WTC11 (cell line): ENCODE data around the gene MYO6. TPM values are rescaled to one million over a fixed set of nuclear protein-coding genes. Genes with fewer than 3 reads are reported as not detected.
A peak's percentile ranks its signal among the peaks of the same experiment; 100 is the strongest.

Source experiments
- ATAC-seq: fragments of 200-7000 bp; cut with Tn5 transposase; 2 replicates; pipeline ENCODE4 v1.10.0; 2021; ENCODE audit warnings: mild to moderate bottlenecking, moderate library complexity
- CTCF ChIA-PET: fragments of 300-600 bp; sonication (Branson Sonifier 250); formaldehyde crosslinking; loops from one replicate; lab custom pipeline; 2021; ENCODE audit warnings: antibody characterized with exemption; lab: Charles Lee
- POLR2A ChIA-PET: fragments of 350-600 bp; sonication (Branson Sonifier 250); formaldehyde crosslinking; loops from one replicate; lab custom pipeline; 2021; ENCODE audit warnings: antibody characterized with exemption; lab: Charles Lee
- DNase-seq: peaks from one replicate; pipeline ENCODE4 v3.0.0; 2021; ENCODE audit warnings: low spot score
- H3K27ac Mint-ChIP-seq: 2 replicates; pipeline ENCODE4 v1.8.0; 2021; ENCODE audit warnings: mixed read lengths
- H3K27me3 Mint-ChIP-seq: 2 replicates; pipeline ENCODE4 v1.8.0; 2021; ENCODE audit warnings: low read depth, mild to moderate bottlenecking, moderate library complexity, mixed read lengths
- H3K36me3 Mint-ChIP-seq: 2 replicates; pipeline ENCODE4 v1.8.0; 2021; ENCODE audit warnings: mixed read lengths
- H3K4me1 Mint-ChIP-seq: 2 replicates; pipeline ENCODE4 v1.8.0; 2022; ENCODE audit warnings: mixed read lengths
- H3K4me3 Mint-ChIP-seq: 2 replicates; pipeline ENCODE4 v1.8.0; 2021; ENCODE audit warnings: mild to moderate bottlenecking, moderate library complexity, mixed read lengths
- H3K9me3 Mint-ChIP-seq: 2 replicates; pipeline ENCODE4 v1.8.0; 2021; ENCODE audit warnings: mixed read lengths
- ATF1 ChIP-seq: sonication (generic); formaldehyde crosslinking; IDR thresholded peaks from 2 replicates; pipeline ENCODE4 v1.8.1; 2023; ENCODE audit warnings: mild to moderate bottlenecking, moderate library complexity, missing genetic modification reagents
- CREM ChIP-seq: sonication (generic); formaldehyde crosslinking; IDR thresholded peaks from 2 replicates; pipeline ENCODE4 v1.8.1; 2022; ENCODE audit warnings: mild to moderate bottlenecking, missing genetic modification reagents, moderate library complexity
- ETV6 ChIP-seq: sonication (generic); formaldehyde crosslinking; IDR thresholded peaks from 2 replicates; pipeline ENCODE4 v1.8.1; 2022; ENCODE audit warnings: mild to moderate bottlenecking, missing genetic modification reagents
- FOXK1 ChIP-seq: sonication (generic); formaldehyde crosslinking; IDR thresholded peaks from 2 replicates; pipeline ENCODE4 v1.8.0; 2022; ENCODE audit warnings: mild to moderate bottlenecking, moderate library complexity, missing genetic modification reagents
- GRHL2 ChIP-seq: fragments of 250-450 bp; sonication (Bioruptor Pico); IDR thresholded peaks from 2 replicates; pipeline ENCODE4 v1.8.0; 2022; ENCODE audit warnings: mild to moderate bottlenecking, moderate library complexity; ENCODE audit not compliant: insufficient replicate concordance, severe bottlenecking
- HMGA2 ChIP-seq: fragments of 250-450 bp; sonication (Bioruptor Pico); IDR thresholded peaks from 2 replicates; pipeline ENCODE4 v1.4.0; 2021; ENCODE audit warnings: mild to moderate bottlenecking, moderate library complexity
- IRF2 ChIP-seq: sonication (generic); formaldehyde crosslinking; IDR thresholded peaks from 2 replicates; pipeline ENCODE4 v1.8.0; 2022; ENCODE audit warnings: low read depth, missing genetic modification reagents, borderline replicate concordance
- MXD4 ChIP-seq: fragments of 250-450 bp; sonication (Bioruptor Pico); IDR thresholded peaks from 2 replicates; pipeline ENCODE4 v1.8.0; 2021; ENCODE audit warnings: mild to moderate bottlenecking, moderate library complexity, borderline replicate concordance
- NFYB ChIP-seq: sonication (generic); formaldehyde crosslinking; conservative IDR thresholded peaks from 2 replicates; pipeline ENCODE4 v1.8.0; 2022; ENCODE audit warnings: low read depth, missing genetic modification reagents
- SOX15 ChIP-seq: fragments of 250-450 bp; sonication (Bioruptor Pico); IDR thresholded peaks from 2 replicates; pipeline ENCODE4 v1.9.0; 2021; ENCODE audit warnings: mild to moderate bottlenecking
- TEAD4 ChIP-seq: sonication (generic); formaldehyde crosslinking; IDR thresholded peaks from 2 replicates; pipeline ENCODE4 v1.8.0; 2022; ENCODE audit warnings: mild to moderate bottlenecking, missing genetic modification reagents
- total RNA-seq: library from RNA; stranded (reverse); gene quantifications from 3 replicates; pipeline ENCODE4 v1.2.3, GENCODE V29; 2021
- TF ChIP-seq, protein P1 (sequence below): sonication (generic); formaldehyde crosslinking; IDR thresholded peaks from 2 replicates; pipeline ENCODE4 v1.8.1; 2022; ENCODE audit warnings: low read depth, mild to moderate bottlenecking, moderate library complexity, missing genetic modification reagents, borderline replicate concordance
- TF ChIP-seq, protein P2 (sequence below): sonication (generic); formaldehyde crosslinking; IDR thresholded peaks from 2 replicates; pipeline ENCODE4 v1.8.1; 2023; ENCODE audit warnings: mild to moderate bottlenecking, missing genetic modification reagents
- TF ChIP-seq, protein P3 (sequence below): sonication (generic); formaldehyde crosslinking; IDR thresholded peaks from 2 replicates; pipeline ENCODE4 v1.8.1; 2022; ENCODE audit warnings: low read depth, missing genetic modification reagents, borderline replicate concordance
- TF ChIP-seq, protein P4 (sequence below): sonication (generic); formaldehyde crosslinking; IDR thresholded peaks from 2 replicates; pipeline ENCODE4 v1.8.1; 2023; ENCODE audit warnings: mild to moderate bottlenecking, moderate library complexity, missing genetic modification reagents
- TF ChIP-seq, protein P5 (sequence below): sonication (generic); formaldehyde crosslinking; IDR thresholded peaks from 2 replicates; pipeline ENCODE4 v1.8.1; 2023; ENCODE audit warnings: mild to moderate bottlenecking, missing genetic modification reagents, moderate library complexity
- TF ChIP-seq, protein P6 (sequence below): sonication (generic); formaldehyde crosslinking; IDR thresholded peaks from 2 replicates; pipeline ENCODE4 v1.8.1; 2023; ENCODE audit warnings: mild to moderate bottlenecking, missing genetic modification reagents
- TF ChIP-seq, protein P7 (sequence below): sonication (generic); formaldehyde crosslinking; IDR thresholded peaks from 2 replicates; pipeline ENCODE4 v1.8.0; 2023; ENCODE audit warnings: missing genetic modification reagents
- TF ChIP-seq, protein P8 (sequence below): fragments of 200-600 bp; IDR thresholded peaks from 2 replicates; pipeline ENCODE4 v1.8.0; 2022; ENCODE audit warnings: antibody characterized with exemption
- TF ChIP-seq, protein P9 (sequence below): sonication (generic); formaldehyde crosslinking; IDR thresholded peaks from 2 replicates; pipeline ENCODE4 v1.8.0; 2022; ENCODE audit warnings: mild to moderate bottlenecking, missing genetic modification reagents

The MYO6 gene
- total RNA-seq, 1 experiment from 2014 or later = 32.6 TPM

DNA sequence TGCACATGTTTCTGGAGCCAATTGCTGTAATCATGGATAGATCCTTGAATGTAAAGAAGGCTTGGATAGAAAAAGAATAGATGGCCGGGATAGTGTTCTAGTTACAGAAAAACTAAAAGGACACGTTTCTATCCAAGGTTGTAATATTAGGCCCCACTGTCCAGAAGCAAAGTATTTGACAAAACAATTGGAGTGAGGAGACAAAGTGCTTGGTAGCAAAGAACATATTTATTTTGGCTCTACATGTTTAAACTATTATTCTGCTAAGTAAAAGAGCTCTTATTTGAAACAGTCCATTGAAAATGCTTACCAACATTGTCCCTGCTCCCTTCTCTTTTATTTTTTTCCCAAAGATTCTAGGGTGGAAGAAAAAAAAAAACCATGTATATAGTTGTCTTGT lies 94.4 kb downstream of the MYO6 start (continued):
- TF ChIP-seq, protein P1, sequence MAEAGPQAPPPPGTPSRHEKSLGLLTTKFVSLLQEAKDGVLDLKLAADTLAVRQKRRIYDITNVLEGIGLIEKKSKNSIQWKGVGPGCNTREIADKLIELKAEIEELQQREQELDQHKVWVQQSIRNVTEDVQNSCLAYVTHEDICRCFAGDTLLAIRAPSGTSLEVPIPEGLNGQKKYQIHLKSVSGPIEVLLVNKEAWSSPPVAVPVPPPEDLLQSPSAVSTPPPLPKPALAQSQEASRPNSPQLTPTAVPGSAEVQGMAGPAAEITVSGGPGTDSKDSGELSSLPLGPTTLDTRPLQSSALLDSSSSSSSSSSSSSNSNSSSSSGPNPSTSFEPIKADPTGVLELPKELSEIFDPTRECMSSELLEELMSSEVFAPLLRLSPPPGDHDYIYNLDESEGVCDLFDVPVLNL (CRISPR knock-in tag) = no peak
- TF ChIP-seq ETV6 (CRISPR knock-in tag) = no peak
- TF ChIP-seq, protein P2, sequence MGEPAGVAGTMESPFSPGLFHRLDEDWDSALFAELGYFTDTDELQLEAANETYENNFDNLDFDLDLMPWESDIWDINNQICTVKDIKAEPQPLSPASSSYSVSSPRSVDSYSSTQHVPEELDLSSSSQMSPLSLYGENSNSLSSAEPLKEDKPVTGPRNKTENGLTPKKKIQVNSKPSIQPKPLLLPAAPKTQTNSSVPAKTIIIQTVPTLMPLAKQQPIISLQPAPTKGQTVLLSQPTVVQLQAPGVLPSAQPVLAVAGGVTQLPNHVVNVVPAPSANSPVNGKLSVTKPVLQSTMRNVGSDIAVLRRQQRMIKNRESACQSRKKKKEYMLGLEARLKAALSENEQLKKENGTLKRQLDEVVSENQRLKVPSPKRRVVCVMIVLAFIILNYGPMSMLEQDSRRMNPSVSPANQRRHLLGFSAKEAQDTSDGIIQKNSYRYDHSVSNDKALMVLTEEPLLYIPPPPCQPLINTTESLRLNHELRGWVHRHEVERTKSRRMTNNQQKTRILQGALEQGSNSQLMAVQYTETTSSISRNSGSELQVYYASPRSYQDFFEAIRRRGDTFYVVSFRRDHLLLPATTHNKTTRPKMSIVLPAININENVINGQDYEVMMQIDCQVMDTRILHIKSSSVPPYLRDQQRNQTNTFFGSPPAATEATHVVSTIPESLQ = no peak

DNA sequence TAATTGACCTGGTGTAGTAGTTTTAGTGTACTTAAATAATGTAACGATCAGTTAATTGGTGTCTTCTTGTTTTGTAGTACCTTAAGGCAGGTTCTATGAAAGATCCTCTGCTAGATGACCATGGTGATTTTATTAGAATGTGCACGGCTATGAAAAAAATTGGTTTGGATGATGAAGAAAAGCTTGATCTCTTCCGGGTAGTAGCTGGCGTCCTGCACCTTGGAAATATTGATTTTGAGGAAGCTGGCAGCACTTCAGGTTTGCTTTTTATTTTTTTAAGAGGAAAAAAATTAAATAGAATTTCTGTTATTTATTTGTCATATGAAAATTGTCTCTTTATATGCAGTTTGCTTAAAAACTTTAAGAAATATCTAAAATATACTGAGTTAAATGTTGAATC lies 99.2 kb downstream of the MYO6 start:
- POLR2A ChIA-PET = no interaction called here
- ATAC-seq (no peak), DNase-seq (no peak)
- no peaks in the 10 kb centered on the region for H3K27me3 Mint-ChIP-seq
- CTCF ChIA-PET = interaction anchor here (1.1 kb wide), 1 partner anchor 16 kb away, joined by 3 read pairs; no protein-coding TSS in a partner anchor
- H3K36me3 Mint-ChIP-seq = no peaks in the 10 kb centered on the region; the same call in 1 of the 2 replicates
- peaks cover 7% of the 10 kb centered on the region for H3K4me1 Mint-ChIP-seq
- TF ChIP-seq NFYB (CRISPR knock-in tag) (no peak), TEAD4 (CRISPR knock-in tag) (no peak), IRF2 (CRISPR knock-in tag) (no peak), FOXK1 (no peak), GRHL2 (CRISPR knock-in tag) (no peak), MXD4 (CRISPR knock-in tag) (no peak), ATF1 (CRISPR knock-in tag) (no peak), CREM (CRISPR knock-in tag) (no peak), SOX15 (CRISPR knock-in tag) (no peak), HMGA2 (CRISPR knock-in tag) (no peak)
- TF ChIP-seq, protein P3, sequence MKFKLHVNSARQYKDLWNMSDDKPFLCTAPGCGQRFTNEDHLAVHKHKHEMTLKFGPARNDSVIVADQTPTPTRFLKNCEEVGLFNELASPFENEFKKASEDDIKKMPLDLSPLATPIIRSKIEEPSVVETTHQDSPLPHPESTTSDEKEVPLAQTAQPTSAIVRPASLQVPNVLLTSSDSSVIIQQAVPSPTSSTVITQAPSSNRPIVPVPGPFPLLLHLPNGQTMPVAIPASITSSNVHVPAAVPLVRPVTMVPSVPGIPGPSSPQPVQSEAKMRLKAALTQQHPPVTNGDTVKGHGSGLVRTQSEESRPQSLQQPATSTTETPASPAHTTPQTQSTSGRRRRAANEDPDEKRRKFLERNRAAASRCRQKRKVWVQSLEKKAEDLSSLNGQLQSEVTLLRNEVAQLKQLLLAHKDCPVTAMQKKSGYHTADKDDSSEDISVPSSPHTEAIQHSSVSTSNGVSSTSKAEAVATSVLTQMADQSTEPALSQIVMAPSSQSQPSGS (CRISPR knock-in tag) = no peak
- TF ChIP-seq, protein P4, sequence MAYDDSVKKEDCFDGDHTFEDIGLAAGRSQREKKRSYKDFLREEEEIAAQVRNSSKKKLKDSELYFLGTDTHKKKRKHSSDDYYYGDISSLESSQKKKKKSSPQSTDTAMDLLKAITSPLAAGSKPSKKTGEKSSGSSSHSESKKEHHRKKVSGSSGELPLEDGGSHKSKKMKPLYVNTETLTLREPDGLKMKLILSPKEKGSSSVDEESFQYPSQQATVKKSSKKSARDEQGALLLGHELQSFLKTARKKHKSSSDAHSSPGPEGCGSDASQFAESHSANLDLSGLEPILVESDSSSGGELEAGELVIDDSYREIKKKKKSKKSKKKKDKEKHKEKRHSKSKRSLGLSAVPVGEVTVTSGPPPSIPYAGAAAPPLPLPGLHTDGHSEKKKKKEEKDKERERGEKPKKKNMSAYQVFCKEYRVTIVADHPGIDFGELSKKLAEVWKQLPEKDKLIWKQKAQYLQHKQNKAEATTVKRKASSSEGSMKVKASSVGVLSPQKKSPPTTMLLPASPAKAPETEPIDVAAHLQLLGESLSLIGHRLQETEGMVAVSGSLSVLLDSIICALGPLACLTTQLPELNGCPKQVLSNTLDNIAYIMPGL = no peak
- H3K27ac Mint-ChIP-seq = no peak overlapping the region
- no peak overlapping the region for H3K4me3 Mint-ChIP-seq
- no peaks in the 10 kb centered on the region for H3K9me3 Mint-ChIP-seq

DNA sequence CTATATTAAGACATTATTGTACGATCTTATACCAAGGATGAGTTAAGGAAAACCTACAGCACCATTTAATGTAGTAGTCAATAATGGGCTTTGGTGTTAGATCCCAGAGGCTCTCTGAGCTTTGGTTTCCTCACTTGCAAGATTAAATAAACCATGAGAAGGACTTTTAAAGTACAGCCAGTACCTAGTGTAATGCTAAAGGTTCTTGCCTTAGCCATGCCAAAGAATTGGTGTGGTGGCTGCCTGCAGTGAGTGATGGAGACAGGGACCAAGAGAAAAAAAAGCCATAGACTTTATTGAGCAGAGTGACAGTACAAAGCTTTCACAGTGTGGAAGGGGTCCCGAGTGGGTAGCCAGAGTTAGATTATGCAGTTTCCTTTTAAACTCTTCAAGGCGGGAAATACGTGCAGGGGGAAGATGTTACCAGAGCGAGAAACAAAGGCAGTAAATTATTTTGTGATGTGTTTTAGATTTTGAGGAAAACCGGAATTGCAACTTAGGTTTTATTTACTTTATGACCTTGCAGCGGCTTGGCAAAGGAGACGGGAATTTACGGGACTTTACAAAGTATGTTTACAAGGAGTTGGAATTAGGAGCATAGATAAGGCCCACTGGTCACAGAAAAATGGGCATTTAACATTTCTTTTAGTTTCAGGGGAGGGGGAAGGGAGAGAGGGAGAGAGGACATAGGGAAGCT lies 100.4 kb downstream of the MYO6 start:
- ChIA-PET CTCF (interaction anchor here (0.9 to 1.1 kb wide), 2 partner anchors 18 to 44 kb away, joined by 3 to 5 read pairs; no protein-coding TSS in a partner anchor), POLR2A (no interaction called here)
- DNase-seq = no peak
- H3K4me3 Mint-ChIP-seq = no peak overlapping the region
- peaks cover 7% of the 10 kb centered on the region for H3K4me1 Mint-ChIP-seq
- ATAC-seq = no peak; the same call in 1 of the 2 replicates
- no peaks in the 10 kb centered on the region; the same call in 1 of the 2 replicates for H3K36me3 Mint-ChIP-seq
- no peaks in the 10 kb centered on the region for H3K9me3 Mint-ChIP-seq
- no peaks in the 10 kb centered on the region for H3K27me3 Mint-ChIP-seq
- peak overlapping the region; percentile 9; the same call in 1 of the 2 replicates for H3K27ac Mint-ChIP-seq
- TF ChIP-seq, protein P5, sequence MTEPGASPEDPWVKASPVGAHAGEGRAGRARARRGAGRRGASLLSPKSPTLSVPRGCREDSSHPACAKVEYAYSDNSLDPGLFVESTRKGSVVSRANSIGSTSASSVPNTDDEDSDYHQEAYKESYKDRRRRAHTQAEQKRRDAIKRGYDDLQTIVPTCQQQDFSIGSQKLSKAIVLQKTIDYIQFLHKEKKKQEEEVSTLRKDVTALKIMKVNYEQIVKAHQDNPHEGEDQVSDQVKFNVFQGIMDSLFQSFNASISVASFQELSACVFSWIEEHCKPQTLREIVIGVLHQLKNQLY (CRISPR knock-in tag) = no peak
- TF ChIP-seq, protein P6, sequence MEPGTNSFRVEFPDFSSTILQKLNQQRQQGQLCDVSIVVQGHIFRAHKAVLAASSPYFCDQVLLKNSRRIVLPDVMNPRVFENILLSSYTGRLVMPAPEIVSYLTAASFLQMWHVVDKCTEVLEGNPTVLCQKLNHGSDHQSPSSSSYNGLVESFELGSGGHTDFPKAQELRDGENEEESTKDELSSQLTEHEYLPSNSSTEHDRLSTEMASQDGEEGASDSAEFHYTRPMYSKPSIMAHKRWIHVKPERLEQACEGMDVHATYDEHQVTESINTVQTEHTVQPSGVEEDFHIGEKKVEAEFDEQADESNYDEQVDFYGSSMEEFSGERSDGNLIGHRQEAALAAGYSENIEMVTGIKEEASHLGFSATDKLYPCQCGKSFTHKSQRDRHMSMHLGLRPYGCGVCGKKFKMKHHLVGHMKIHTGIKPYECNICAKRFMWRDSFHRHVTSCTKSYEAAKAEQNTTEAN = no peak
- TF ChIP-seq, protein P7, sequence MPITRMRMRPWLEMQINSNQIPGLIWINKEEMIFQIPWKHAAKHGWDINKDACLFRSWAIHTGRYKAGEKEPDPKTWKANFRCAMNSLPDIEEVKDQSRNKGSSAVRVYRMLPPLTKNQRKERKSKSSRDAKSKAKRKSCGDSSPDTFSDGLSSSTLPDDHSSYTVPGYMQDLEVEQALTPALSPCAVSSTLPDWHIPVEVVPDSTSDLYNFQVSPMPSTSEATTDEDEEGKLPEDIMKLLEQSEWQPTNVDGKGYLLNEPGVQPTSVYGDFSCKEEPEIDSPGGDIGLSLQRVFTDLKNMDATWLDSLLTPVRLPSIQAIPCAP (CRISPR knock-in tag) = no peak
- TF ChIP-seq FOXK1 = no peak
- TF ChIP-seq, protein P8, sequence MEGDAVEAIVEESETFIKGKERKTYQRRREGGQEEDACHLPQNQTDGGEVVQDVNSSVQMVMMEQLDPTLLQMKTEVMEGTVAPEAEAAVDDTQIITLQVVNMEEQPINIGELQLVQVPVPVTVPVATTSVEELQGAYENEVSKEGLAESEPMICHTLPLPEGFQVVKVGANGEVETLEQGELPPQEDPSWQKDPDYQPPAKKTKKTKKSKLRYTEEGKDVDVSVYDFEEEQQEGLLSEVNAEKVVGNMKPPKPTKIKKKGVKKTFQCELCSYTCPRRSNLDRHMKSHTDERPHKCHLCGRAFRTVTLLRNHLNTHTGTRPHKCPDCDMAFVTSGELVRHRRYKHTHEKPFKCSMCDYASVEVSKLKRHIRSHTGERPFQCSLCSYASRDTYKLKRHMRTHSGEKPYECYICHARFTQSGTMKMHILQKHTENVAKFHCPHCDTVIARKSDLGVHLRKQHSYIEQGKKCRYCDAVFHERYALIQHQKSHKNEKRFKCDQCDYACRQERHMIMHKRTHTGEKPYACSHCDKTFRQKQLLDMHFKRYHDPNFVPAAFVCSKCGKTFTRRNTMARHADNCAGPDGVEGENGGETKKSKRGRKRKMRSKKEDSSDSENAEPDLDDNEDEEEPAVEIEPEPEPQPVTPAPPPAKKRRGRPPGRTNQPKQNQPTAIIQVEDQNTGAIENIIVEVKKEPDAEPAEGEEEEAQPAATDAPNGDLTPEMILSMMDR = no peak
- TF ChIP-seq, protein P9, sequence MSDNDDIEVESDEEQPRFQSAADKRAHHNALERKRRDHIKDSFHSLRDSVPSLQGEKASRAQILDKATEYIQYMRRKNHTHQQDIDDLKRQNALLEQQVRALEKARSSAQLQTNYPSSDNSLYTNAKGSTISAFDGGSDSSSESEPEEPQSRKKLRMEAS (CRISPR knock-in tag) = no peak
